Measurements from ENCODE around the gene TLCD3B.

Gene TLCD3B, protein sequence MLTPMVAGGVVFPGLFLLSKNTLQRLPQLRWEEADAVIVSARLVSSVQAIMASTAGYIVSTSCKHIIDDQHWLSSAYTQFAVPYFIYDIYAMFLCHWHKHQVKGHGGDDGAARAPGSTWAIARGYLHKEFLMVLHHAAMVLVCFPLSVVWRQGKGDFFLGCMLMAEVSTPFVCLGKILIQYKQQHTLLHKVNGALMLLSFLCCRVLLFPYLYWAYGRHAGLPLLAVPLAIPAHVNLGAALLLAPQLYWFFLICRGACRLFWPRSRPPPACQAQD

DNA sequence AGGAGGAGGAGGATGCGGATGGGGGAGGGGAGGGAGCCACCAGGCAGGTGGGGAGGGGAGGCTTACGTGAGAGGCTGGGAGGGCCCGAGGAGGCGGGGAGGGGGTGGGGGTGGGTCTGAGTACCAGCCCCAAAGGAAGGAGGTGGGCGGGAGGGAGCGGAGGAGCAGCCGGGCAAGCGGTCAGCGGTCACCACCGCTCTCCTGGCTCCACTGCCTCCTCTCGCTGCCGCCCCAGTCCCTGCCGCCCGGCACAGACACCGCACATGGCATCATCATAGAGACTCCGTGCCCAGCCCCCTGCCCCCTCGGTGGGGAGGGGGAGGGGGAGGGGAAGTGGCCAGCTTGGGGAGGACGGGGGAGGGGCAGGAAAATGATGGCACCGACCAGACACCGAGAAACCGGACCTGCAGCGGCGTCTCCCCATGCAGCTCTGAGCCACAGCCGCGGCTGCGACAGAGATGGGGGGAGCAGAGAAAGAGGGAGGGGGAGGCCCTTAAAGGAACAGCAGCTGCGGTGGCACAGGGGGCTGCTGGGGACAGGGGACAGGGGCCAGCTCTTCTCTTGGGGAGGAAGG is at the start of gene TLCD3B:
Gene TLCD3B (minus strand): TSS at position 431 of the 573 bp plus-strand sequence. CDS start 744 bp downstream, outside the sequence.
- DNase-seq (ENCODE audit: low read depth in 2 of 2) = no peak

DNA sequence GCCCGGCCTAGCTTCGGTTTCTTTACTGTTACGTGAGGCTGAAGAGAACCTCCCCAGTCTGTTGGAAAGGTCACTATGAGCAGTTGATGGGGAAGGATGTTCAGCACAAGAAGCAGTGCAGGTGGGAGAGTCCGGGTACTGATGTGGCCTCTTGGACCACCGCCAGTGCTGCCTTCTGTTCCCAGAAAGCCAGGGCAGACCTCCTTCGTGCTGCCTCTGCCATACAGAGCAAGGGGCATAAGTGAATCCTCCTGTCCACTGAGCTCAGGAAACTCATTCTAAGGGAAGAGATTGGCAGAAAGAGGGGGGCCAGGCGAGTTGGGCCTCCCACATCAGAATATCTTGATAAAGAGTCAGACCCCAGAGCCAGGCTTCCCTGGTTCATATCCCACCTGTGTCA is 48.4 kb upstream of the TLCD3B start:
- no peak for DNase-seq (ENCODE audit: low read depth in 2 of 2)

GRCh38 chr16:30078744-30079143 is 47.7 kb upstream of the TLCD3B start:
- DNase-seq (ENCODE audit: low read depth in 2 of 2) = no peak

- DNase-seq (ENCODE audit: low read depth in 2 of 2) = no peak
These were observed 46.6 kb upstream of the TLCD3B start for GRCh38 chr16:30077656-30078055.

DNA sequence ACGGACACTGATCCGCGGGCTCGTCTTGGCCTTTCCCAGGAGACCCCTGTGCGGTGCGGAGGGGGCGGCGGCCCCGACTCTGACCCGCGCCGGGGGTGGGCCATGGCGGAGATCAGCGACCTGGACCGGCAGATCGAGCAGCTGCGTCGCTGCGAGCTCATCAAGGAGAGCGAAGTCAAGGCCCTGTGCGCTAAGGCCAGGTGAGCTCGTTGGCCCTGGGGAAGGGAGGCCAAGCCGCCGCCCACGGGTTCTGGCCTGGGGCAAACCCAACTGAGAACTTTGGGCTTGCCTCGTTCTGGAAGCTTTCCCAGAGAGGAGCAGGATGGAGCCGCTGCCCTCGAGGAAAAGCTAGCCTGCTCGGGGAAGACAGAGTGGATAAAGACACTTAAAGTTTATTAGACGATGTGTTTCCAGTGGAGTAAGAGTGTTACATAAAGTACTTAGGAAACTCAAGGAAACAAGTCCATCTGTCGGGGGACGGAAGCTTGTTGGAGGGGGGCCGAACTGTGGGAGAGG is 45.3 kb upstream of the TLCD3B start:
- no peak for DNase-seq (ENCODE audit: low read depth in 2 of 2)

DNA sequence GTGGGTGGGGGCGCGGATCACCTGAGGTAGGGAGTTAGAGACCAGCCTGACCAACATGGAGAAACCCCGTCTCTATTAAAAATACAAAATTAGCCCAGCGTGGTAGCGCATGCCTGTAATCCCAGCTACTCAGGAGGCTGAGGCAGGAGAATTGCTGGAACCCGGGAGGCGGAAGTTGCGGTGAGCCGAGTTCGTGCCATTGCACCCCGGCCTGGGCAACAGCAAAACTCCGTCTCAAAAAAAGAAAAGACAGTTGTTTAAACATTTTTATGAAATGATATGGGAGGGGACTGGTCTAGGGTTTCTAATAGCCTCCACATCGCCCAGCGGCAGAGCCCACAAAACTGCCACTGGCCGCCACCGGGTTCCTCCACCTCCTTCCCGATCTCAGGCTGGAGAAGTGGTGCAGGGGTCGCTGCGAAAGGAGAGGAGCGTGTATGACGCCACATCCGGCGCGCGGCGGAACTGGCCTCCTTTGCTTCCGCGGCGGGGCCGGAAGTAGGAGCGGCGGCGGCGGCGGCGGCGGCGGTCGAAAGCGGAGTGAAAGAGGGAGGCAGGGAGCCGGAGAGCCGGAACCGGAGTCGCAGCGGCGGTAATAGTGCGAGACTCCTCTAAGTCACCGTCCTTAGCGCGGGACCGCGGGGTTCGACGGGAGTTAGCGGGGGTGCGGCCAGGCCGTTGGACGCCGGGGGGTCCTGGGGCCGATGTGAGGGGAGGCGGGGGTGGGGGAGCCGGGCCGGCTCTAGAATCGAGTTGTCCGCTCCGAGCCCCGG is 44.6 kb upstream of the TLCD3B start, which contains the start of gene PPP4C:
Gene PPP4C (plus strand): TSS at position 492 of the 773 bp plus-strand sequence. CDS start 384 bp downstream, outside the sequence.
- DNase-seq (ENCODE audit: low read depth in 2 of 2) = peak; percentile 86 to 87

GRCh38 chr16:30070490-30070889 is 39.4 kb upstream of the TLCD3B start:
- DNase-seq (ENCODE audit: low read depth in 2 of 2) = no peak

DNA sequence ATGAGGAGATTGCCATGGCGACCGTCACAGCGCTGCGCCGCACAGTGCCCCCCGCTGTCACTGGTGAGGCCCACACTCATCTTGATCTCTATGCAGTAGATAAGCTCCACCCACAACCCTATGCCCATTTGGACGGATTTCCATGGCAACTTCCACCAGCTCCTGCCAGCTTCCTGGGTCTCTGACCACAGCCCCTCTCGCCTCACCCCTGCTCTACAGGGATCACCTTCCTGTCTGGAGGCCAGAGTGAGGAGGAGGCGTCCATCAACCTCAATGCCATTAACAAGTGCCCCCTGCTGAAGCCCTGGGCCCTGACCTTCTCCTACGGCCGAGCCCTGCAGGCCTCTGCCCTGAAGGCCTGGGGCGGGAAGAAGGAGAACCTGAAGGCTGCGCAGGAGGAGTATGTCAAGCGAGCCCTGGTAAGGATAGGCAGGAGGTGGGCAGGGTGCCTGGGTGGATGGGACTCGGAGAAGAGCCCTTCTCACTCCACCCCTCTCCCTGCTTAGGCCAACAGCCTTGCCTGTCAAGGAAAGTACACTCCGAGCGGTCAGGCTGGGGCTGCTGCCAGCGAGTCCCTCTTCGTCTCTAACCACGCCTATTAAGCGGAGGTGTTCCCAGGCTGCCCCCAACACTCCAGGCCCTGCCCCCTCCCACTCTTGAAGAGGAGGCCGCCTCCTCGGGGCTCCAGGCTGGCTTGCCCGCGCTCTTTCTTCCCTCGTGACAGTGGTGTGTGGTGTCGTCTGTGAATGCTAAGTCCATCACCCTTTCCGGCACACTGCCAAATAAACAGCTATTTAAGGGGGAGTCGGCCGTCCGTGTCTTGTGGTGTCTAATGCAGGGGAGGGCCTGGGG is 38.8 kb upstream of the TLCD3B start:
- no peak for DNase-seq (ENCODE audit: low read depth in 2 of 2)

- no peak for DNase-seq (ENCODE audit: low read depth in 2 of 2)
These were observed 37.9 kb upstream of the TLCD3B start for GRCh38 chr16:30068750-30069610.

- no peak for DNase-seq (ENCODE audit: low read depth in 2 of 2)
These were observed 37.3 kb upstream of the TLCD3B start for GRCh38 chr16:30068333-30068732.

DNA sequence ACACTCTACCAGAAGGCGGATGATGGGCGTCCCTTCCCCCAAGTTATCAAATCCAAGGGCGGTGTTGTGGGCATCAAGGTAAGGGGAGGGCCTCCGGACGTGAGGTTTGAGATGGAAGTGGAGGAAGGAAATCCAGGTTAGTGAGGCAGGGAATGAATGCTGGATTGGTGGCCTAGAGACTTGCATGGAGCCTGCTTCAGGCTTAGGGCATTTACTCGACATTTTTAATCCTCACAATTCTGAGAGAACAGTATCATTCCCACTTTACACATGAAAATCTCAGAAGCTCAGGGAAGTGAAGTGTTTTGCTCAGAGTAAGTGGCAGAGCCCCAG is 36.5 kb upstream of the TLCD3B start:
- no peak for DNase-seq (ENCODE audit: low read depth in 2 of 2)

- DNase-seq (ENCODE audit: low read depth in 2 of 2) = no peak
These were observed 35.9 kb upstream of the TLCD3B start for GRCh38 chr16:30066761-30067583.

- no peak for DNase-seq (ENCODE audit: low read depth in 2 of 2)
These were observed 35.1 kb upstream of the TLCD3B start for GRCh38 chr16:30065943-30066760.

GRCh38 chr16:30065102-30065942 is 34.3 kb upstream of the TLCD3B start, which contains the start of gene ALDOA:
Gene ALDOA (plus strand): TSS chr16:30065760. CDS start chr16:30066898, 1,138 bp downstream.
- DNase-seq (ENCODE audit: low read depth in 2 of 2) = peak; percentile 94 to 98

DNA sequence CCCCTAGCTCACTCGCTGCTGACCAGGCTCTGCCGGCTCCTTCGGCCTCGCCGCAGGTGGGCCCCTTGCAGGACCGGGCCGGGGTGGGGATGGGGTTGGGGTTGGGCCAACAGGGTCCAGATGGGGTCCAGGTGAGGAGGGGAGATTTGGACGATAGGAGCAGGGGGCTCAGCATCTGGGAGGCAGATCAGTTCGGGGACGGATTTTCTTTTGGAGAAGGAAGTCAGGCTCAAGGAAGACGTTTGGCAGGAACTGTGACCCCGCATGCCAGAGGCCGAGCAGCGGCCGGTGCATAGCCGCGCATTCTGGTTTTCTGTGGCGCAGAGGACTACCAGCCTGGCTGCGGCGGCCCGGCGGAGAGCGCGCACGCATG is 33.6 kb upstream of the TLCD3B start:
- DNase-seq (ENCODE audit: low read depth in 2 of 2) = no peak

- peak; percentile 53 to 63 for DNase-seq (ENCODE audit: low read depth in 2 of 2)
These were observed 33.0 kb upstream of the TLCD3B start for GRCh38 chr16:30063893-30064728.

DNA sequence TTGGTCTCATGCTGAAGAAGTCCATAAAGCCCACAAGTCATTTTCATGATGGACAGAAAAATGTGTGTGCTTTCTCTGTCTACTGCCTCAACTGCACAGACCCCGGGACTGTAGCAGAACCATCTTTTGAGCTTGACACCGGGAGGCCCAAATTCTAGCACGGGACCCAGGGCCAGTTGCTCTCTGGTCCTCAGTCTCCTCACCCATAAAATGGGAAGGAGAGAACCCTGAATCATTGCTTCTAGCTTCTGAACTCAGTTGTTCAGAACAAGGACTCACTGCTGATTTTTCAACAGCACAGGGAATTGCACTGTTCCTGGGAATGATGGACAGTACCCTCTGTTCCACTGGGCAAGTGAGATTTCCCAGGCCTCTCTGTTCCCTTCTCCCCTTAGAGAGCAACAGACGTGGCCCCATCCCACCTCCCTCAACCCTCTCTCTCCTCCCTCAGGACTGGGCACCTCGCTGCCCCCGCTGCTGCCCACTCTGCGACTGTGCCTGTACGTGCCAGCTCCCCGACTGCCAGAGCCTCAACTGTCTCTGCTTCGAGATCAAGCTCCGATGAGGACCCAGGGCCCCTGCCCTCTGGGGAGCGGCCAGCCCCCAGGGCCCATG is 32.3 kb upstream of the TLCD3B start:
- DNase-seq (ENCODE audit: low read depth in 2 of 2) = no peak

Data from activated CD4-positive, alpha-beta T cell treated with anti-CD3 and anti-CD28 coated beads for 24 hours (primary cell).